Glutamatergic neuron (in vitro differentiated cells): ENCODE measurements around the gene CHRNA7. TPM values are rescaled to one million over a fixed set of nuclear protein-coding genes. Genes with fewer than 3 reads are reported as not detected.
"Not testable (repeated sequence)": the region's sequence is repeated elsewhere in the genome, so short reads cannot be mapped to it uniquely, and the experiment has no call there.

Experiments used
- DNase-seq: peaks from one replicate; pipeline ENCODE4 v3.0.0; 2022
- H3K27ac Mint-ChIP-seq: one replicate; pipeline ENCODE4 v1.8.0; 2020; ENCODE audit warnings: mild to moderate bottlenecking, mixed read lengths, inconsistent platforms; ENCODE audit not compliant: unreplicated experiment
- H3K27me3 Mint-ChIP-seq: one replicate; pipeline ENCODE4 v1.8.0; 2020; ENCODE audit warnings: mild to moderate bottlenecking, moderate library complexity, mixed read lengths, inconsistent platforms; ENCODE audit not compliant: unreplicated experiment
- H3K36me3 Mint-ChIP-seq: one replicate; pipeline ENCODE4 v1.8.0; 2020; ENCODE audit warnings: mild to moderate bottlenecking, mixed read lengths, inconsistent platforms; ENCODE audit not compliant: unreplicated experiment
- H3K4me1 Mint-ChIP-seq: one replicate; pipeline ENCODE4 v1.8.0; 2020; ENCODE audit warnings: mild to moderate bottlenecking, low read depth, mixed read lengths, inconsistent platforms; ENCODE audit not compliant: unreplicated experiment
- H3K4me3 Mint-ChIP-seq: one replicate; pipeline ENCODE4 v1.8.0; 2020; ENCODE audit warnings: mild to moderate bottlenecking, mixed read lengths, inconsistent platforms; ENCODE audit not compliant: unreplicated experiment
- H3K9me3 Mint-ChIP-seq: one replicate; pipeline ENCODE4 v1.8.0; 2020; ENCODE audit warnings: mild to moderate bottlenecking, moderate library complexity, mixed read lengths, inconsistent platforms; ENCODE audit not compliant: unreplicated experiment
- CTCF ChIP-seq: fragments of 200-600 bp; sonication (generic); IDR thresholded peaks from one replicate; pipeline ENCODE4 v1.5.0; 2021; ENCODE audit not compliant: partially characterized antibody, unreplicated experiment
- total RNA-seq: library from RNA; stranded (reverse); fragmentation: NEBNext Ultra II Directional; extraction: Animal tissue kit (Norgen Biotek cat#: 25700); gene quantifications from one replicate; pipeline ENCODE4 v1.2.1, GENCODE V29; 2021; ENCODE audit not compliant: unreplicated experiment

CHRNA7 gene
- total RNA-seq, 1 donor from 2014 or later, result 19.1 TPM

- Mint-ChIP-seq H3K36me3 (no peaks in the 10 kb centered on the region), H3K27ac (no peak overlapping the region), H3K4me3 (no peak overlapping the region), H3K9me3 (no peaks in the 10 kb centered on the region), H3K27me3 (no peaks in the 10 kb centered on the region), H3K4me1 (peaks cover 8% of the 10 kb centered on the region)
- DNase-seq, result no peak
- no peak for TF ChIP-seq CTCF
These were observed 101.5 kb downstream of the CHRNA7 start for GRCh38 chr15:32131803-32132202.

- Mint-ChIP-seq H3K4me1 (peaks cover 8% of the 10 kb centered on the region), H3K27me3 (no peaks in the 10 kb centered on the region), H3K9me3 (no peaks in the 10 kb centered on the region), H3K36me3 (no peaks in the 10 kb centered on the region), H3K27ac (no peak overlapping the region), H3K4me3 (no peak overlapping the region)
- TF ChIP-seq CTCF, result no peak
- DNase-seq, result no peak
These were observed 102.5 kb downstream of the CHRNA7 start for GRCh38 chr15:32132859-32133258.

GRCh38 chr15:32134842-32135241 is 104.5 kb downstream of the CHRNA7 start:
- no peak for DNase-seq
- Mint-ChIP-seq H3K9me3 (no peaks in the 10 kb centered on the region), H3K36me3 (no peaks in the 10 kb centered on the region), H3K27ac (no peak overlapping the region), H3K27me3 (no peaks in the 10 kb centered on the region), H3K4me1 (peaks cover 8% of the 10 kb centered on the region), H3K4me3 (no peak overlapping the region)
- TF ChIP-seq CTCF, result no peak

GRCh38 chr15:32135335-32135734 is 105.0 kb downstream of the CHRNA7 start:
- no peak for TF ChIP-seq CTCF
- no peak overlapping the region for H3K4me3 Mint-ChIP-seq
- no peaks in the 10 kb centered on the region for H3K27me3 Mint-ChIP-seq
- H3K4me1 Mint-ChIP-seq, result peaks cover 8% of the 10 kb centered on the region
- no peak for DNase-seq
- no peak overlapping the region for H3K27ac Mint-ChIP-seq
- H3K36me3 Mint-ChIP-seq, result no peaks in the 10 kb centered on the region
- H3K9me3 Mint-ChIP-seq, result no peaks in the 10 kb centered on the region

- not testable (repeated sequence) for H3K36me3 Mint-ChIP-seq, H3K4me3 Mint-ChIP-seq
These were observed 115.2 kb downstream of the CHRNA7 start for GRCh38 chr15:32145512-32145911.

More at GRCh38 chr15:32145512-32145911, 115.2 kb downstream of the CHRNA7 start:
- not testable (repeated sequence) for H3K27me3 Mint-ChIP-seq, H3K9me3 Mint-ChIP-seq, H3K27ac Mint-ChIP-seq, H3K4me1 Mint-ChIP-seq, DNase-seq
